Ovary (tissue), 9 donors: Measurements from ENCODE around the gene MAST3. TPM values are rescaled to one million over a fixed set of nuclear protein-coding genes. Genes with fewer than 3 reads are reported as not detected.

ENCODE experiments used
- DNase-seq, 5 donors: peaks; one replicate each; pipeline ENCODE4 v3.0.0-alpha.2; 2019 to 2020
- H3K27ac ChIP-seq, 2 donors: fragments of 200-600 bp; one replicate each; pipeline versions ENCODE4 v1.5.1 to v1.8.0; 2019 to 2022
- H3K27me3 ChIP-seq: fragments of 200-600 bp; one replicate; pipeline ENCODE4 v1.8.0; 2022
- H3K36me3 ChIP-seq: fragments of 200-600 bp; sonication (generic); one replicate; pipeline ENCODE4 v1.5.1; 2019
- H3K4me1 ChIP-seq: one replicate; pipeline ENCODE4 v1.8.1; 2013; ENCODE audit warnings: mild to moderate bottlenecking, moderate library complexity; ENCODE audit not compliant: insufficient read depth
- H3K4me3 ChIP-seq: fragments of 200-600 bp; sonication (generic); one replicate; pipeline ENCODE4 v1.5.1; 2017
- H3K9me3 ChIP-seq, 2 donors: fragments of 200-600 bp in 1 of 2; sonication (generic) in 1 of 2; one replicate each; pipeline versions ENCODE4 v1.5.1 to v1.8.1; 2013 to 2019; ENCODE audit warnings: mild to moderate bottlenecking in 1 of 2, moderate library complexity in 1 of 2
- CTCF ChIP-seq, 3 donors: fragments of 450-650 bp in 2 of 3; fragments of 200-600 bp in 1 of 3; IDR thresholded peaks; one replicate each; pipeline versions ENCODE4 v1.5.1 to v1.8.0; 2016 to 2022; ENCODE audit warnings: antibody characterized with exemption in 3 of 3, mild to moderate bottlenecking in 1 of 3
- EP300 ChIP-seq: sonication (generic); formaldehyde crosslinking; IDR thresholded peaks from one replicate; pipeline ENCODE4 v1.6.1; 2017; ENCODE audit warnings: antibody characterized with exemption
- POLR2A ChIP-seq: fragments of 450-650 bp; IDR thresholded peaks from one replicate; pipeline ENCODE4 v1.6.1; 2017; ENCODE audit warnings: antibody characterized with exemption, mild to moderate bottlenecking, moderate library complexity
- WGBS, 3 donors: extraction: QIAGEN DNeasy Blood & Tissue Kit in 1 of 3; methylation state at CpG; one replicate each; pipeline versions ENCODE4 v1.1.5 to v1.1.7; 2013 to 2017; 5-methylcytosine and 5-hydroxymethylcytosine counted together
- intact Hi-C, 4 donors: fragments of 100-400 bp; cut with DNase I; formaldehyde crosslinking; loops; one replicate each; pipeline versions ENCODE4 v1.11.0 to v1.15.1; 2022 to 2023
- polyA plus RNA-seq, 2 donors: library from polyadenylated mRNA; stranded (reverse); fragments of 200-250 nt in 1 of 2; fragments of 350-450 nt in 1 of 2; fragmentation: Illumina TruSeq in 1 of 2; extraction: RNeasy Lipid Tissue Mini Kit (QIAGEN cat#74804) in 1 of 2; gene quantifications; one replicate each; pipeline ENCODE4 v1.2.3, GENCODE V29; 2013 to 2014
- total RNA-seq, 7 donors: library from RNA; depleted of rRNA in 2 of 7; stranded (reverse); fragments of >200 nt in 2 of 7; fragmentation: NEBNext Ultra II Directional in 3 of 7; extraction: Animal tissue kit (Norgen Biotek cat#: 25700) in 3 of 7; gene quantifications; one replicate each; pipeline versions ENCODE4 v1.1.0 to v1.2.4, GENCODE V29; 2016 to 2023
- donor health status: DM: no; HTN: no; CAD: no; lungs with moderate emphysema.
- donor health status: DM: no; HTN: no; CAD: no.
- donor health status: Bipolar disorder and iron deficiency.
- donor health status: DM: yes; HTN: yes; CAD: no.
- donor health status: DM: no; HTN: no; CAD: no.
- donor health status: DM: yes; HTN: yes; CAD: no.

MAST3 gene
- total and polyA plus RNA-seq, 9 donors: 2.4 to 12.2 (median 9.9) TPM

DNA sequence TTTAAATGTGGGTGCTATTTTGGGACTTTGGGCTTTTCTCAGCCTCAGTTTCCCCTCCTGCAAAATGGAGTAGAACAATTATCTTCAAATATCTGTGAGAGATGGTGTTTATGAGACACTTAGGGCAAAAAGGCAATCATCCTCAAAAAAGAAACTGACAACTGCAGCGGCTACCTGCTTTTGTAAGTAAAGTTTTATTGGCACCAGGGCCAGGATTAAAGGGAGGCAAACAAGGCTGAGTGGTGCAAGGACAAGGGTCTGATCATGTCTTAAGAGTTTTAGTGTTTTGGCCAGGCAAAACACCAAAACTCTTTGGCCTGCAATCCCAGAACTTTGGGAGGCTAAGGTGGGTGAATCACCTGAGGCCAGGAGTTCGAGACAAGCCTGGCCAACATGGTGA, 1.3 kb upstream of the MAST3 start:
- DNase-seq: no peak
- intact Hi-C loops: no loop called here
- no peak overlapping the region for H3K4me3 ChIP-seq
- H3K27me3 ChIP-seq: no peaks in the 10 kb centered on the region
- H3K4me1 ChIP-seq: peaks cover 4% of the 10 kb centered on the region
- no peaks in the 10 kb centered on the region for H3K9me3 ChIP-seq
- WGBS, 3 donors: 84 to 92% (median 88%) methylated on average over 2 of the region's 2 CpGs
- no peak for TF ChIP-seq POLR2A
- no peak for TF ChIP-seq CTCF (IDR thresholded peaks at IDR 0.05)
- no peak for TF ChIP-seq EP300
- no peak overlapping the region for H3K27ac ChIP-seq
- H3K36me3 ChIP-seq: no peaks in the 10 kb centered on the region

GRCh38 chr19:18097993-18098890, 664 bp downstream of the MAST3 start:
- no peak overlapping the region for H3K27ac ChIP-seq
- WGBS, 3 donors: 26 to 28% (median 27%) methylated on average over 22 of the region's 22 CpGs
- H3K27me3 ChIP-seq: no peaks in the 10 kb centered on the region
- intact Hi-C loops: no loop called here
- H3K9me3 ChIP-seq: no peaks in the 10 kb centered on the region
- no peak for DNase-seq
- H3K36me3 ChIP-seq: no peaks in the 10 kb centered on the region
- H3K4me3 ChIP-seq: peak overlapping the region; percentile 10
- no peak for TF ChIP-seq EP300
- TF ChIP-seq POLR2A: no peak
- no peak for TF ChIP-seq CTCF (IDR thresholded peaks at IDR 0.05)
- peaks cover 4% of the 10 kb centered on the region for H3K4me1 ChIP-seq

- H3K27ac ChIP-seq: no peak overlapping the region
- DNase-seq: peak in 1 of 5 donors; percentile 51
- TF ChIP-seq EP300: no peak
- TF ChIP-seq POLR2A: no peak
- no peak for TF ChIP-seq CTCF (IDR thresholded peaks at IDR 0.05)
- no peaks in the 10 kb centered on the region for H3K36me3 ChIP-seq
- WGBS, 3 donors: 8% methylated on average over 29 to 34 of the region's 34 CpGs
- no peaks in the 10 kb centered on the region for H3K9me3 ChIP-seq
- intact Hi-C loops: no loop called here
- peaks cover 6% of the 10 kb centered on the region for H3K4me1 ChIP-seq
- H3K27me3 ChIP-seq: no peaks in the 10 kb centered on the region
- H3K4me3 ChIP-seq: no peak overlapping the region
These were observed 1.5 kb downstream of the MAST3 start for GRCh38 chr19:18098891-18099622.

- Histone ChIP-seq H3K27ac (no peak overlapping the region), H3K4me3 (no peak overlapping the region), H3K27me3 (no peaks in the 10 kb centered on the region), H3K4me1 (peaks cover 10% of the 10 kb centered on the region), H3K36me3 (no peaks in the 10 kb centered on the region), H3K9me3 (no peaks in the 10 kb centered on the region)
- intact Hi-C loops: no loop called here
- TF ChIP-seq EP300 (no peak), CTCF (IDR thresholded peaks at IDR 0.05) (no peak), POLR2A (no peak)
- WGBS, 3 donors: 70 to 80% (median 77%) methylated on average over 8 of the region's 8 CpGs
- no peak for DNase-seq
These were observed 2.0 kb downstream of the MAST3 start for GRCh38 chr19:18099623-18099995.
